Left hindlimb (tissue), 1 donor: ENCODE measurements around the gene DZANK1.
"Not testable (repeated sequence)": the region's sequence is repeated elsewhere in the genome, so short reads cannot be mapped to it uniquely, and the experiment has no call there.

Source experiments
- DNase-seq: peaks from one replicate; pipeline ENCODE4 v3.0.0-alpha.2; 2018

The DZANK1 gene

DNA sequence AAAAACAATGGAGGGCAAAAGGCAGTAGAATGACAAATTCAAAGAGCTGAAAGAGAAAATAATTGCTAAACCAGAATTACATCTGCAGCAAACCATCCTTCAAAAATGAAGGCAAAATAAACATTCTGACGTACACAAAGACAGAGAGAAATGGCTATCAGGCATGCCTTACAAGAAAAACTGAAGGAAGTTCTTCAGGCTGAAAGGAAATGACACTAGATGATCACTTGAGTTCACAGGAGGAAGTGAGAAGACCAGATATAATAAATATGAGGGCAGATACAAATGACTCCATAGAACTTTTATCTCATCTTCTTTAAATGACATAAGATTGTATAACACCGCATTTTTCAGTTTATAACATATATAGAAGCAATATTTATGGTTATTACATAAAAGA, 30.0 kb downstream of the DZANK1 start:
- no peak for DNase-seq

DNA sequence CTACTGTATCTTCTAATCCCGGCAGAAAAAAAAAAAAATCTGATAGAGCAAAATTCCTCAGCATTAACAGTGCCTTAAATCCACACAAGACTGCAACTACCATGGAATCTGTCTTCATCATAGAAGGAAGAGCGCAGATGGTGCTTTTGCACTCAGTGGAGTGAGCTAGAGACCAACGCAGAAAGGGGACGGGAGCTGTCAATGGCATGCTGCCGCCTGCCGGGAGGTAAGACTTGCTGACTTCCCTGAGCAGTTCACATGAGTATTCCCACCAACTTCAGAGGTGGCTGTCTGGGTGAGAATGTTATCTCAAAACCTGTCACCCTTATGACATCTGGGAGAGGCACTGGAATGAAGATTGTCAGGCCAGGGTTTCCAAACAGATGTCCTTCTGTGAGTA, 35.6 kb downstream of the DZANK1 start:
- no peak for DNase-seq

DNA sequence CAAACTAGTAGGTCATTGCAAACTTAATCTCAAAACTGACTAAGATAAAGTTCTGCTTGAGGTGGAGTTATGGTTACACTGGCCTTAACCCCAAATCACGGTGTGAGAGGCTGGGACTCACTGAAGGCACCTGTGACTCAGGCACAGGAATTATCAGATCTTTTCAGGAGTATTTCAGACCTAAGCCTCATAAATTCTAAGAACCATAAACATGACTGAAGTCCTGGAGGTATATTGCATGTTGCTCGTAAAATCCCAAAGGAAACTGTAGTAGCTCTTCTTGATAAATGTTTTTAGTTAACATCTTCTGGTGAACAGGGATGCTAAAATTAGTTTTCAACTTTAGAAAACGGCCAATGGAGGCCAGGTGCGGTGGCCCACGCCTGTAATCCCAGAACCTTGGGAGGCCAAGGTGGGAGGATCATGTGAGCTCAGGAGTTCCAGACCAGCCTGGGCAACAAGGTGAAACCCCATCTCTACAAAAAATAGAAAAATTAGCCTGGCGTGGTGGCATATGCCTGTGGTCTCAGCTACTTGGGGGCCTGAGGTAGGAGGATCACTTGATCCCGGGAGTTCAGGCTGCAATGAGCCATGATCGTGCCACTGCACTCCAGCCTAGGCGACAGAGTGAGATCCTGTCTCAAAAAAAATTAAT, 36.5 kb downstream of the DZANK1 start:
- no peak for DNase-seq

DNA sequence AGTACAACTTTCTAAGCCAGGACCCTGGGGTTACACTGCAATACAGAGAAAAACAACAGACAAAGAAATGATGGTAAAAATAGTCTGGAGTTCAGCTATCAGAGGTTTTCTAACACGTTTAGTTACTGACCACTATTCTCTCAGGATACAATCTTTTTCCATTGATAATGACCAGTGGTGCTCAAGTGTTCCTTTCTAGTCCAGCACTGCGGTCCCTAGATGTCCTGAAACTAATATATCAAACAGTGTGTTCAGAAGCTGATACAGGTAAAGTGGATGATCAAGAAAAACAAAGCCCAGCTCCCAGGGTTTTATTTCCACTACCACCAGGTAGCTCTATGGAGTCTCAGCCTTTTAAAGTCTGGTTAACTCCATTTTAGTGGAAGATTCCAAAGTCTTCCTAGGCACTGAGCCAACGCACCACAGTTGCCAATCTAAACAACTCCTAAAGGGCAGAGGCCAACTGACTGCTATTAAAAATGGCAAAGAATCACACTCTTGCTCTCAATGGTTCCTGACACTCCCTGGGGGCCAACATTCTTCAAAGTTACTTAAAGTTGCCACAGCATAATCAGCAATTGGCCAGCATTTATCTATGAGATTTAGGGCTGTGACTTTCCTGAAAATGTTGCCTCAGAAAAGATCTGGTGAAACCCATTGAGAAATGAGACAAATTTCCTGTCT, 38.2 kb downstream of the DZANK1 start:
- DNase-seq = no peak

- DNase-seq = no peak
These were observed 39.6 kb downstream of the DZANK1 start for GRCh38 chr20:18427214-18427613.

DNA sequence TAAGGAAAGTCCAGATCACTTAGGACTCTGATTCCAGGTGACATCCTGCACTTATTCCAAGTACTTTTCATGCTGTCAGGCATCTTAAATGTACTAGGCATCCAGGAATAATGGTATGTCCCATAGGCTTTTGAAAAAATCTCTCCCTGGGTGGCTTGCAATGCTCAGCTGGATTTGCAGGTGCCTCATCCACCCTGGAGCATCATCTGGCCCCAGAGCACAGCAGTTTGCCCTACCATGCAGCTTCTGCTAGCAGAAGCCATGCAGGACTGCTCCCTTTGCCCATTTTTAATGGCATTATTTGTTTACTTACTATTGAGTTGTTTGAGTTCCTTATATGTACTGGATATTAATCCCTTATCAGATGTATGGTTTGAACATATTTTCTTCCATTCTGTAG, 45.2 kb downstream of the DZANK1 start:
- no peak for DNase-seq

DNA sequence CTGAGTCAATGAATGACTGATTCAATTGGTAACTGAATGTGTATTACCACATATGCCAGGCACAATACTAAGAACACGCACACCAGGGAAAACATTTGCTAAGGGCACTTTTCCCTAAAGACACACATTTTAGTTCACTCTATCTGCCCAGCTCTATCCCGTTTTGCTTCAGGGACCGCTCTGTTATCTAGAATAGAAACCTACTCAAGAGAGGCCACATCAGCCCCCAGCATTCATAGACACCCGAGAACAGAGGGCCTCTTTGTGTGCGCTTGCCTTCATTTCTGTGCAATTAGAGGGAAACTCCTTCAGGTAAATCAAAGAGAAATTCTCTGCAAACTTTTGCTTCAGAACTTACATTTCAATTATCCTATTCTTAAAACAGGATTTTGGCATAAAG, 50.3 kb downstream of the DZANK1 start:
- no peak for DNase-seq

GRCh38 chr20:18414140-18414539, 52.7 kb downstream of the DZANK1 start:
- no peak for DNase-seq

- DNase-seq = no peak
These were observed 54.5 kb downstream of the DZANK1 start for GRCh38 chr20:18412221-18412901.

DNA sequence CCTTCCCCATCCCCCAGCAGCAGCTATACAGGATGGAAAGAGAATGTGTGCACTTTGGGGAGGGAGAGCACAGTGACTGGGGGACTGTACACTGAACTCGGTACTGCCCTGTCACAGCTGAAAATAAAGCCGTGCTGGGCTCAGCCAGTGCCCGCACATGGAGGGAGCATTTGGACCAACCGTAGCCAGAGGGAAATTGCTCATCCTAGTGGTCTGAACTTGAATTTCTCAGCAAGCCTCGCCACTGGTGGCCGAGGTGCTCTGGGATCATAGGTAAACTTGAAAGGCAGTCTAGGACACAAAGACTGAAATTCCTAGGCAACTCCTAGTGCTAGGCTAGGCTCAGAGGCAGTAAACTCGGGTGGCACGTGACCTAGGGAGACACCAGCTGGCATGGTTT, 61.0 kb downstream of the DZANK1 start:
- no peak for DNase-seq

DNA sequence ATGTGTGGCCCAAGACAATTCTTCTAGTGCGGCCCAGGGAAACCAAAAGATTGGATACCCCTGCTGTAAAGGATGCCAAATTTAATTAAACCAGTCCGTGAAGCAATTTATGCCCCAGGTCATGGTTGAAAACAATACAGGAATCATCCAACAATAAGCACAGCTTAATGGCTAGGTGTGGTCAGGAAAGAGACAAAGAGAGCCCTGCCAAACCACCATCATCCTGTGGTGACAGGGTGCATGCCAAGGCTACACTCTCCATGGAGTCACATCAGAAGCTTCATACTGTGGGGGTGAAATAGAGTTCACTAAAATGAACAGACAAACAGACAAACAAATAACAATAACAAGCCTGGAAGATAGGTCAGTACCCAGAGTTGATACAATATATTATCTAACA, 62.7 kb downstream of the DZANK1 start:
- no peak for DNase-seq

DNA sequence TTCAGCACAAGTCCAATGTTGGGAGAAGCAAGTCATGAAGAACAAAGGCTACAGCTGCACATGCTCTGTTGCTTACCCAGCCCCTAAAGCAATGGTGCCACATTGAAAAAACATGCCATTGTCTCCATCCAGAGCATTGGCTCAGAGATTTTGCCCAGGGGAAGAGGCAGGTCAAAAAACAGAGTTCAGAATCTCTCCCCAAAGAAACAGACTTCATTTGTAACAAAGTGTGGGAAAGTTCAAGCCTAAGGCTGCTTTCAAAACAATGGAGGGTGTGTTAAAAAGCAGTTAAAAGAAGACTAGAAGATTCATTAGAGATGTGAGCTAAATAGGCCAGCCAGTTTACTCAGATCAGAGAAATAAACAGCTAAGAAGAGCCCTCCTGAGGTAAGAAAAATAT, 63.6 kb downstream of the DZANK1 start:
- no peak for DNase-seq

DNA sequence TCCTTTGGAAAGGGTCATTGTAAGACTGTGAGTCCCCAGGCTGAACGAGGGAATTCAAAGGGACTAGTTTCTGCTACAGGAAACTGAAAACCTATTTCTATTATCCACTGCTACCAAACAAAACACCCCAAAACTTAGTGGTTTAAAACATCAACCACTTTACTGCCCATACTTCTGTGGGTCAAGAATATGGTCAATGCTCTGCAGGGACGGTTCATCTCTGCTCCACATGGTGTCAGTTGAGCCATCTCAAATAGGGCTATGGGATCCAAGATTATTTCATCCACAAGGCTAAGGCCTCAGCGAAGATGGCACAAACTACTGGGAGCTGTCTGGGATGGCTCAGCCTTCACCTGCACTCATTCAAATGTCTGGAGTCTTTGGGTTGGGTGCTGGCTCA, 65.5 kb downstream of the DZANK1 start:
- no peak for DNase-seq

DNA sequence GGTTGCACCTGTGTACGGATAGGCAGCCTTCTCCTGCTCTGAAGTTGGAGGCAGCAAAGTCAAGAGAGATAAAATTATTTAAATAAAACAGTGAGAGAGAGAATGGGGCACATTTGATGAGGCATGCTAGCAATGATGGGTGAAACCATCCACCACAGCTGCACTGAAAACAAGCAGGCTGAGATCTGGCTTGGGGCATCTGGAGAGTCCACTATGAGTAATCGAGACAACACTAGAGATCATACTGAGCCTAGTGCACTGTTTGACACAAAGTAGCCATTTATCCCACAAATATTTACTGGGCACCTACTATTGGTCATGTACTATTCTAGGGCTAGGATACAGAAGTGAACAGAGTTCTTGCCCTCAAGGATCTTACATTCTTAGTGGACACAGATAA, 66.4 kb downstream of the DZANK1 start:
- DNase-seq = no peak

DNA sequence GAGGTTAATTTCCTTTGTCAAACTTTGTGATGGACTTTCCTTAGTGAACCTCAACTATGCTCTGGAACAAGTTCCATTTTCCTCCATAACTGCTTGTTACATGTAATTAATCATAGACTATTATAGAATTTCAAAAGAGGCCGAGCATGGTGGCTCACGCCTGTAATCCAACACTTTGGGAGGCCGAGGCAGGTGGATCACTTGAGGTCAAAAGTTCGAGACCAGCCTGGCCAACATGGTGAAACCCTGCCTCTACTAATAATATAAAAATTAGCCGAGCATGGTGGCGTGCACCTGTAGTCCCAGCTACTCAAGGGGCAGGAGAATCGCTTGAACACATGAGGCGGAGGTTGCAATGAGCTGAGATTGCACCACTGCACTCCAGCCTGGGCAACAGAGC, 68.1 kb downstream of the DZANK1 start:
- not testable (repeated sequence) for DNase-seq

DNA sequence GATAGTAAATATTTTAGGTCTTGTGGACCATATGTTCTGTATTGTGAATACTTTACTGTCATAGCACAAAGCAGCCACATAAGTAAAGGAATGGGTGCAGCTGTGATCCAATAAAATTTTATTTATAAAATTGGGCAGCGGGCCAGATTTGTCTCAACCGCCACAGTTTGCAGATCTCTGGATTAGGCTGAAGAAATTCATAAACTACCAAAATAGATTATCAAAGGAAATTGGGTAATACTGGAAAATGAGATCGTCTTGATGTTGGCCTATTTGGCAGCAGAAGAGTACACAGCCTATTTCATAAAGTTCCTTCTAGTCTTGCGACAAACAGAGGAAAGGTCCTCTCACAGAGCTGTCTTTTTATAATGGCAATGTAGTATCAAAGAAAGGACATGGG, 69.8 kb downstream of the DZANK1 start:
- no peak for DNase-seq

DNA sequence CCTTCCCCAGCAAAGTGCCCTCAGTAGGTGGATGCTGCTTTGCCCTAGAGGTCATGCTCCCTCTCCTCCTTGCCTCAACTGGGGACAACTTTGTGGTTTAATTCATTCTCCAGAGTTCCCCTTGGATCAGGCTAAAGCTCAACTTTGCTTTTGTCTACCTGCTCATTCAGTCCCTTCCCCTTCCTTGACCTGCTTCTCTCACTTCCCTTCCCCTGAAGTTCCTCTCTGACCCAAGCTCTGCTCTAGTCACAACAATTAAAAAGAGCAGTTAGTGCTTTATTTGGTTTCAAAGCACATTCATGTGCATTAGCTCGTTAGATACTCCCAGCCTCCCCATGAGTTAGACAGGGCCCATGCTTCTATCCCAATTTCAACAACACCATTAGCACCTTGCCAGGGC, 71.3 kb downstream of the DZANK1 start:
- DNase-seq = no peak

GRCh38 chr20:18394363-18394762, 72.5 kb downstream of the DZANK1 start:
- no peak for DNase-seq

GRCh38 chr20:18391686-18392085, 75.1 kb downstream of the DZANK1 start:
- DNase-seq = no peak

GRCh38 chr20:18390201-18390600, 76.6 kb downstream of the DZANK1 start:
- no peak for DNase-seq

GRCh38 chr20:18388860-18389259, 78.0 kb downstream of the DZANK1 start:
- no peak for DNase-seq

GRCh38 chr20:18380908-18381529, 85.8 kb downstream of the DZANK1 start:
- no peak for DNase-seq

- DNase-seq = no peak
These were observed 88.8 kb downstream of the DZANK1 start for GRCh38 chr20:18377896-18378481.

DNA sequence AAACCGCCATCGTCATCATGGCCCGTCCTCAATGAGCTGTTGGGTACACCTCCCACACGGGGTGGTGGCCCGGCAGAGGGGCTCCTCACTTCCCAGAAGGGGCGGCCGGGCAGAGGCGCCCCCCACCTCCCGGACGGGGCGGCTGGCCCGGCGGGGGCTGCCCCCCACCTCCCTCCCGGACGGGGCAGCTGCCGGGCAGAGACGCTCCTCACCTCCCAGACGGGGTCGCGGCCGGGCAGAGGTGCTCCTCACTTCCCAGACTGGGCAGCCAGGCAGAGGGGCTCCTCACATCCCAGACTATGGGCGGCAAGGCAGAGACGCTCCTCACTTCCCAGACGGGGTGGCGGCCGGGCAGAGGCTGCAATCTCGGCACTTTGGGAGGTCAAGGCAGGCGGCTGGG, 91.3 kb downstream of the DZANK1 start:
- DNase-seq = not testable (repeated sequence)
